Liver (tissue), 9 donors: ENCODE data around the gene KSR2. TPM values are rescaled to one million over a fixed set of nuclear protein-coding genes. Genes with fewer than 3 reads are reported as not detected.

ENCODE experiments used
- DNase-seq: peaks from one replicate; pipeline ENCODE4 v3.0.0-alpha.2; 2017; ENCODE audit warnings: low spot score
- H3K27ac ChIP-seq, 2 donors: one replicate each; pipeline ENCODE4 v1.7.0; 2013; ENCODE audit warnings: inconsistent platforms in 2 of 2, low read length in 2 of 2, control low read depth in 1 of 2, low read depth in 1 of 2, mild to moderate bottlenecking in 1 of 2
- H3K27me3 ChIP-seq, 4 donors: one replicate each; pipeline versions ENCODE4 v1.6.1 to v1.7.0; 2013; ENCODE audit warnings: low read length in 3 of 4, inconsistent platforms in 1 of 4, mild to moderate bottlenecking in 1 of 4, moderate library complexity in 1 of 4; ENCODE audit not compliant: control insufficient read depth in 4 of 4, insufficient read depth in 4 of 4
- H3K36me3 ChIP-seq, 4 donors: one replicate each; pipeline versions ENCODE4 v1.6.1 to v1.7.0; 2013; ENCODE audit warnings: low read length in 3 of 4, mild to moderate bottlenecking in 3 of 4, low read depth in 1 of 4, moderate library complexity in 1 of 4; ENCODE audit not compliant: control insufficient read depth in 4 of 4, insufficient read depth in 3 of 4
- H3K4me1 ChIP-seq, 4 donors: one replicate each; pipeline versions ENCODE4 v1.6.1 to v1.7.0; 2013; ENCODE audit warnings: low read length in 3 of 4, mild to moderate bottlenecking in 3 of 4, moderate library complexity in 1 of 4; ENCODE audit not compliant: control insufficient read depth in 4 of 4, insufficient read depth in 4 of 4
- H3K4me3 ChIP-seq, 3 donors: one replicate each; pipeline versions ENCODE4 v1.6.1 to v1.7.0; 2013; ENCODE audit warnings: low read length in 3 of 3, control low read depth in 1 of 3, low read depth in 1 of 3, mild to moderate bottlenecking in 1 of 3
- H3K9ac ChIP-seq, 2 donors: one replicate each; pipeline ENCODE4 v1.7.0; 2013; ENCODE audit warnings: low read length in 2 of 2, mild to moderate bottlenecking in 2 of 2, moderate library complexity in 2 of 2, control low read depth in 1 of 2, low read depth in 1 of 2
- H3K9me3 ChIP-seq, 4 donors: one replicate each; pipeline versions ENCODE4 v1.6.1 to v1.7.0; 2013; ENCODE audit warnings: low read length in 3 of 4; ENCODE audit not compliant: control insufficient read depth in 4 of 4
- EGR1 ChIP-seq, 2 donors: IDR thresholded peaks; 2 replicates each; pipeline ENCODE4 v1.6.1; 2016 to 2018; ENCODE audit warnings: antibody characterized with exemption in 2 of 2, low read depth in 2 of 2
- FOXA1 ChIP-seq: IDR thresholded peaks from 2 replicates; pipeline ENCODE4 v1.6.1; 2016; ENCODE audit warnings: antibody characterized with exemption
- FOXA2 ChIP-seq: IDR thresholded peaks from 2 replicates; pipeline ENCODE4 v1.6.1; 2016; ENCODE audit warnings: antibody characterized with exemption
- GABPA ChIP-seq, 2 donors: IDR thresholded peaks in 1 of 2; conservative IDR thresholded peaks in 1 of 2; 2 replicates each; pipeline ENCODE4 v1.6.1; 2016; ENCODE audit warnings: antibody characterized with exemption in 2 of 2, mild to moderate bottlenecking in 1 of 2, moderate library complexity in 1 of 2
- HNF4A ChIP-seq, 2 donors: conservative IDR thresholded peaks; 2 replicates each; pipeline ENCODE4 v1.6.1; 2016; ENCODE audit warnings: antibody characterized with exemption in 2 of 2, mild to moderate bottlenecking in 2 of 2
- HNF4G ChIP-seq: IDR thresholded peaks from 2 replicates; pipeline ENCODE4 v1.6.1; 2016; ENCODE audit warnings: antibody characterized with exemption
- JUND ChIP-seq, 2 donors: IDR thresholded peaks; 2 replicates each; pipeline ENCODE4 v1.6.1; 2016; ENCODE audit warnings: antibody characterized with exemption in 2 of 2
- NR2F2 ChIP-seq: IDR thresholded peaks from 2 replicates; pipeline ENCODE4 v1.6.1; 2016; ENCODE audit warnings: antibody characterized with exemption
- RAD21 ChIP-seq, 2 donors: IDR thresholded peaks; 2 replicates each; pipeline ENCODE4 v1.6.1; 2016; ENCODE audit warnings: antibody characterized with exemption in 2 of 2, mild to moderate bottlenecking in 2 of 2
- REST ChIP-seq: IDR thresholded peaks from 2 replicates; pipeline ENCODE4 v1.6.1; 2016; ENCODE audit warnings: antibody characterized with exemption, mild to moderate bottlenecking
- SP1 ChIP-seq: IDR thresholded peaks from 2 replicates; pipeline ENCODE4 v1.6.1; 2018; ENCODE audit warnings: antibody characterized with exemption, mild to moderate bottlenecking
- TAF1 ChIP-seq: conservative IDR thresholded peaks from 2 replicates; pipeline ENCODE4 v1.6.1; 2016; ENCODE audit warnings: antibody characterized with exemption, mild to moderate bottlenecking
- WGBS: extraction: QIAGEN DNeasy Blood & Tissue Kit; methylation state at CpG from one replicate; pipeline ENCODE4 v1.1.7; 2013; 5-methylcytosine and 5-hydroxymethylcytosine counted together
- polyA plus RNA-seq, 2 donors: library from polyadenylated mRNA; stranded (reverse) in 1 of 2; unstranded in 1 of 2; fragments of 200-250 nt in 1 of 2; fragments of >200 nt in 1 of 2; fragmentation: Nextera tagmentation in 1 of 2; extraction: Ambion mirVana in 1 of 2; gene quantifications; one replicate each; pipeline versions ENCODE4 v1.2.1 to v1.2.3, GENCODE V29; 2013 to 2015
- total RNA-seq, 2 donors: library from RNA; depleted of rRNA; stranded (reverse); fragments of >200 nt; gene quantifications; one replicate each; pipeline ENCODE4 v1.2.3, GENCODE V29; 2014
- TF ChIP-seq, protein P1 (sequence below): IDR thresholded peaks from 2 replicates; pipeline ENCODE4 v1.6.1; 2016; ENCODE audit warnings: antibody characterized with exemption
- TF ChIP-seq, protein P2 (sequence below): IDR thresholded peaks from 2 replicates; pipeline ENCODE4 v1.6.1; 2016; ENCODE audit warnings: antibody characterized with exemption
- TF ChIP-seq, protein P3 (sequence below): IDR thresholded peaks from 2 replicates; pipeline ENCODE4 v1.6.1; 2016; ENCODE audit warnings: antibody characterized with exemption
- donor health status: healthy.
- donor health status: healthy.
- donor health status: healthy.
- donor health status: healthy.
- donor health status: healthy.

KSR2 gene
- total RNA-seq (under 1 TPM; under 0.01 TPM), polyA plus RNA-seq (under 1 TPM in 1 of 2 donors, not detected in 1; 0.02 TPM)

DNA sequence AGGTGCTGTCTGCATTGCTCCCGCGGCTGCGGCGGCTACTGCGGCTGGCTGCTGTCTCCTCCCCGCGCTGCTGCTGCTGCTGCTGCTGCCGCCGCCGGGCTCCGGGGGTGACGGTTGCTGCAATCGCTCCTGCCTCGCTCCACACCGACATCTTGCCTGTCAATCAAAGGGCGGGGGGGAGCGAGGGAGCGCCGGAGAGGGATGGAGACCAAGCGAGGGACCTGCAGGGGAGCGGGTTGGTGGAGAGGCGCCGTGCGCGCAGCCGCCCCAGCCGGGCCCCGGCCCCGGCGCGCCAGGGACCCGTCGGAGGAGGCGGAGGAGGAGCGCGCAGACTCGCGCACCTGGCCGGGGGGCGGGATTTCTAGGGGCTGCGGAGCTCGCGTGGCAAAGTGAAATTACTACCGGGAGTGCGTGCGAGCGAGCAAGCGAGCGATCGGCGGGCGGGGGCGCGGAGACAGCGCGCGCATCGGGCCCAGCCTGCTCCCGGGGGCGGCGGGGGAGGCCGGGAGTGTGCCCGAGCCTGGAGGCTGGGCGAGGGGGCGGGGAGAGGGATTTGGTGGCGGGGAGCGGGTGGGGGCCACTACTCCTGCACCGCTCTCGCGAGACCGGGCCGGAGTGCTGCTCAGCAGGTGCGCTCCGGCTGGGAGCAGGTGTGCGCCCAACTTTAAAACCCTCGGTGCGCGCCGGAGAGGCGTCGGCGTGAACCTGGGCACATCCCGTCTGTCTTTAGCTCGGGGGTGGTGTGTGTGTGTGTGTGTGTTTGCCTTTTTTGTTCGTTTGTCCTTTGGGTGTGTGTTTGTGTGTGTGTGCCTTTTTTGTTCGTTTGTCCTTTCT is at the start of gene KSR2:
KSR2 (minus strand) TSS at position 165 of the 834 bp plus-strand sequence. CDS start 735 bp downstream, outside the sequence.
- Histone ChIP-seq H3K36me3 (no peaks in the 10 kb centered on the region), H3K4me1 (peaks cover 0 to 7% (median 5%) of the 10 kb centered on the region in 4 donors), H3K9ac (no peak within 1 kb of the TSS), H3K27me3 (peaks cover 0 to 3% (median 0%) of the 10 kb centered on the region in 4 donors), H3K9me3 (peaks cover 0 to 9% (median 4%) of the 10 kb centered on the region in 4 donors), H3K4me3 (peak within 1 kb of the TSS in 2 of 3 donors; percentile 9 to 52), H3K27ac (no peak within 1 kb of the TSS)
- TF ChIP-seq, protein P1, sequence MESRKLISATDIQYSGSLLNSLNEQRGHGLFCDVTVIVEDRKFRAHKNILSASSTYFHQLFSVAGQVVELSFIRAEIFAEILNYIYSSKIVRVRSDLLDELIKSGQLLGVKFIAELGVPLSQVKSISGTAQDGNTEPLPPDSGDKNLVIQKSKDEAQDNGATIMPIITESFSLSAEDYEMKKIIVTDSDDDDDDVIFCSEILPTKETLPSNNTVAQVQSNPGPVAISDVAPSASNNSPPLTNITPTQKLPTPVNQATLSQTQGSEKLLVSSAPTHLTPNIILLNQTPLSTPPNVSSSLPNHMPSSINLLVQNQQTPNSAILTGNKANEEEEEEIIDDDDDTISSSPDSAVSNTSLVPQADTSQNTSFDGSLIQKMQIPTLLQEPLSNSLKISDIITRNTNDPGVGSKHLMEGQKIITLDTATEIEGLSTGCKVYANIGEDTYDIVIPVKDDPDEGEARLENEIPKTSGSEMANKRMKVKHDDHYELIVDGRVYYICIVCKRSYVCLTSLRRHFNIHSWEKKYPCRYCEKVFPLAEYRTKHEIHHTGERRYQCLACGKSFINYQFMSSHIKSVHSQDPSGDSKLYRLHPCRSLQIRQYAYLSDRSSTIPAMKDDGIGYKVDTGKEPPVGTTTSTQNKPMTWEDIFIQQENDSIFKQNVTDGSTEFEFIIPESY = peak; percentile 19
- TF ChIP-seq JUND (IDR thresholded peaks at IDR 0.05) = no peak
- 2% methylated on average over 86 of the region's 86 CpGs for WGBS
- DNase-seq = peak; percentile 36

- Histone ChIP-seq H3K4me3 (no peak overlapping the region), H3K9ac (no peak overlapping the region), H3K9me3 (no peaks in the 10 kb centered on the region), H3K27ac (no peak overlapping the region), H3K4me1 (peaks cover 6 to 21% (median 14%) of the 10 kb centered on the region in 4 donors), H3K36me3 (peaks cover 4 to 25% (median 15%) of the 10 kb centered on the region in 4 donors), H3K27me3 (no peaks in the 10 kb centered on the region)
- TF ChIP-seq FOXA2 (no peak), FOXA1 (no peak), EGR1 (IDR thresholded peaks at IDR 0.05; ENCODE audit: low read depth in 2 of 2) (no peak), NR2F2 (no peak), HNF4A (conservative IDR thresholded peaks at IDR 0.05) (no peak)
- TF ChIP-seq, protein P2, sequence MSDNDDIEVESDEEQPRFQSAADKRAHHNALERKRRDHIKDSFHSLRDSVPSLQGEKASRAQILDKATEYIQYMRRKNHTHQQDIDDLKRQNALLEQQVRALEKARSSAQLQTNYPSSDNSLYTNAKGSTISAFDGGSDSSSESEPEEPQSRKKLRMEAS = no peak
- TF ChIP-seq, protein P3, sequence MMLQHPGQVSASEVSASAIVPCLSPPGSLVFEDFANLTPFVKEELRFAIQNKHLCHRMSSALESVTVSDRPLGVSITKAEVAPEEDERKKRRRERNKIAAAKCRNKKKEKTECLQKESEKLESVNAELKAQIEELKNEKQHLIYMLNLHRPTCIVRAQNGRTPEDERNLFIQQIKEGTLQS = no peak
- DNase-seq = no peak
These were observed 49.1 kb upstream of the KSR2 start for GRCh38 chr12:118017926-118018325.

GRCh38 chr12:118016424-118017264 is 47.9 kb upstream of the KSR2 start, which contains the start of gene RFC5:
RFC5 (plus strand) TSS chr12:118016703; CDS start chr12:118016828, 125 bp downstream.
- H3K4me1 ChIP-seq = peaks cover 6 to 21% (median 14%) of the 10 kb centered on the region in 4 donors
- DNase-seq = peak; percentile 99
- peak within 1 kb of the TSS; percentile 84 to 94 (median 91) for H3K4me3 ChIP-seq
- H3K27ac ChIP-seq = peak within 1 kb of the TSS; percentile 67 to 72
- WGBS = under 1% methylated on average over 61 of the region's 61 CpGs
- no peaks in the 10 kb centered on the region for H3K27me3 ChIP-seq
- H3K9ac ChIP-seq = peak within 1 kb of the TSS; percentile 49 to 61
- H3K36me3 ChIP-seq = peaks cover 4 to 22% (median 13%) of the 10 kb centered on the region in 4 donors
- H3K9me3 ChIP-seq = no peaks in the 10 kb centered on the region
- no peak for TF ChIP-seq FOXA2
- TF ChIP-seq TAF1 = no peak
- peak in 1 of 2 donors; percentile 9 for TF ChIP-seq EGR1 (IDR thresholded peaks at IDR 0.05; ENCODE audit: low read depth in 2 of 2)
- peak; percentile 54 for TF ChIP-seq REST
- no peak for TF ChIP-seq HNF4G
- peak in 1 of 2 donors; percentile 86 for TF ChIP-seq GABPA (IDR thresholded peaks at IDR 0.05 in 1 of 2, conservative IDR thresholded peaks at IDR 0.05 in 1 of 2)
- TF ChIP-seq HNF4A (conservative IDR thresholded peaks at IDR 0.05) = no peak
- TF ChIP-seq FOXA1 = no peak
- TF ChIP-seq, protein P3 = no peak
- TF ChIP-seq, protein P1 = peak; percentile 100
- no peak for TF ChIP-seq SP1
- TF ChIP-seq JUND (IDR thresholded peaks at IDR 0.05) = no peak
- peak in 1 of 2 donors; percentile 17 for TF ChIP-seq RAD21 (IDR thresholded peaks at IDR 0.05)
